GM18511 (cell line): ENCODE measurements around the gene BACH1.

Experiments
- ATAC-seq: cut with Tn5 transposase; IDR thresholded peaks from one replicate; pipeline ENCODE4 v1.9.1; 2021; ENCODE audit warnings: mild to moderate bottlenecking, moderate library complexity; ENCODE audit not compliant: unreplicated experiment

BACH1 gene

GRCh38 chr21:29313662-29314408 lies 15.1 kb downstream of the BACH1 start:
- no peak for ATAC-seq

- ATAC-seq, result no peak
Observed at GRCh38 chr21:29315131-29315749, 16.5 kb downstream of the BACH1 start.

- ATAC-seq, result no peak
Observed at GRCh38 chr21:29316029-29316742, 17.5 kb downstream of the BACH1 start.

- ATAC-seq, result no peak
Observed at GRCh38 chr21:29316806-29317205, 18.1 kb downstream of the BACH1 start.

GRCh38 chr21:29318354-29318753 lies 19.6 kb downstream of the BACH1 start:
- ATAC-seq, result no peak

- ATAC-seq, result no peak
Observed at GRCh38 chr21:29320031-29320430, 21.3 kb downstream of the BACH1 start.

- no peak for ATAC-seq
Observed at GRCh38 chr21:29321217-29321616, 22.5 kb downstream of the BACH1 start.

- ATAC-seq, result no peak
Observed at GRCh38 chr21:29321932-29322928, 23.5 kb downstream of the BACH1 start.

GRCh38 chr21:29323189-29323588 lies 24.5 kb downstream of the BACH1 start:
- no peak for ATAC-seq

- ATAC-seq, result no peak
Observed at GRCh38 chr21:29326914-29327554, 28.3 kb downstream of the BACH1 start.

GRCh38 chr21:29329406-29329805 lies 30.7 kb downstream of the BACH1 start:
- ATAC-seq, result no peak

GRCh38 chr21:29330797-29331196 lies 32.1 kb downstream of the BACH1 start:
- no peak for ATAC-seq

- no peak for ATAC-seq
Observed at GRCh38 chr21:29332461-29333362, 34.0 kb downstream of the BACH1 start.

GRCh38 chr21:29333406-29333805 lies 34.7 kb downstream of the BACH1 start:
- ATAC-seq, result no peak

- no peak for ATAC-seq
Observed at GRCh38 chr21:29334717-29335428, 36.2 kb downstream of the BACH1 start.

GRCh38 chr21:29335720-29336119 lies 37.0 kb downstream of the BACH1 start:
- no peak for ATAC-seq

GRCh38 chr21:29338256-29338655 lies 39.5 kb downstream of the BACH1 start:
- no peak for ATAC-seq

- ATAC-seq, result no peak
Observed at GRCh38 chr21:29340228-29340627, 41.5 kb downstream of the BACH1 start.
